NCI-H2227 (cell line): ENCODE data around the gene ATP2B3.
A peak's percentile ranks its signal among the peaks of the same experiment; 100 is the strongest.

ENCODE experiments used
- DNase-seq: peaks from one replicate; lab custom pipeline; 2025; ENCODE audit not compliant: unreplicated experiment; lab: John Stamatoyannopoulos, UW

Gene ATP2B3

GRCh38 chrX:153488231-153488914 is 29.1 kb upstream of the ATP2B3 start:
- no peak for DNase-seq

- no peak for DNase-seq
Observed at GRCh38 chrX:153490217-153490930, 27.1 kb upstream of the ATP2B3 start.

GRCh38 chrX:153491351-153491914 is 26.0 kb upstream of the ATP2B3 start:
- peak; percentile 19 for DNase-seq

- DNase-seq, result no peak
Observed at GRCh38 chrX:153491918-153492317, 25.5 kb upstream of the ATP2B3 start.

GRCh38 chrX:153492543-153492942 is 24.9 kb upstream of the ATP2B3 start:
- no peak for DNase-seq

- no peak for DNase-seq
Observed at GRCh38 chrX:153493085-153493484, 24.4 kb upstream of the ATP2B3 start.

- DNase-seq, result no peak
Observed at GRCh38 chrX:153494061-153494460, 23.4 kb upstream of the ATP2B3 start.

GRCh38 chrX:153494541-153495361 is 22.7 kb upstream of the ATP2B3 start, which contains the start of gene BGN:
TSS of gene BGN (plus strand) at chrX:153494980. CDS start at chrX:153504632, 9,652 bp downstream.
- peak; percentile 47 for DNase-seq

GRCh38 chrX:153495362-153495751 is 22.1 kb upstream of the ATP2B3 start:
- no peak for DNase-seq

- no peak for DNase-seq
Observed at GRCh38 chrX:153495903-153496589, 21.4 kb upstream of the ATP2B3 start.

- DNase-seq, result no peak
Observed at GRCh38 chrX:153496590-153496959, 20.9 kb upstream of the ATP2B3 start.

- no peak for DNase-seq
Observed at GRCh38 chrX:153498453-153498852, 19.0 kb upstream of the ATP2B3 start.

- DNase-seq, result no peak
Observed at GRCh38 chrX:153499341-153499740, 18.1 kb upstream of the ATP2B3 start.

GRCh38 chrX:153499876-153500275 is 17.6 kb upstream of the ATP2B3 start:
- no peak for DNase-seq

- no peak for DNase-seq
Observed at GRCh38 chrX:153500676-153501280, 16.7 kb upstream of the ATP2B3 start.

- no peak for DNase-seq
Observed at GRCh38 chrX:153501530-153501929, 15.9 kb upstream of the ATP2B3 start.

- DNase-seq, result no peak
Observed at GRCh38 chrX:153502131-153502530, 15.3 kb upstream of the ATP2B3 start.

- no peak for DNase-seq
Observed at GRCh38 chrX:153502796-153503195, 14.6 kb upstream of the ATP2B3 start.

GRCh38 chrX:153504445-153505016 is 12.9 kb upstream of the ATP2B3 start:
- DNase-seq, result no peak

GRCh38 chrX:153505361-153505760 is 12.1 kb upstream of the ATP2B3 start:
- DNase-seq, result no peak
